LNCAP (cell line): Measurements from ENCODE around the gene TCF7L1.

Experiments used
- TF ChIP-seq, protein P1 (sequence below): fragments of 450-650 bp; IDR thresholded peaks from 2 replicates; pipeline ENCODE4 v1.5.1; 2017; ENCODE audit warnings: mild to moderate bottlenecking

The TCF7L1 gene

DNA sequence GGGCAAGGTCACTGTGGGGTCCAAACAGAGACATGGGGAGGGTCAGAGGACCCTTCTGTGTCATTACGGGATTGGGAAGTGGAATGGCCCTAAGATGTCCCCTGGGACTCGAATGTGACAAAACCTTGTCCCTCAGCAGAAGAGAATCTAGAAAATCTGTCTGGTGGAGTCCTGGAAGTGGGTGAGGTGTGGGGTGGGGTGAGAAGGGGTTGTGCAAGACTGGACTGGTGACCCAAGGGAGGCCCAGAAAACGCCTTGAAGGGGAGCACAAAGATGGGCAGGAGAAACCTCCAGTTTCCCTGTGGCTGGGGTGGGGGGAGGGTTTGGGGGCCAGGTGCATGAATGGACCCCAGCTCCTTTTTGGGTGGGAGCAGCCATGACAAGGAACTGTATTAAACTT is 79.6 kb downstream of the TCF7L1 start:
- TF ChIP-seq, protein P1, sequence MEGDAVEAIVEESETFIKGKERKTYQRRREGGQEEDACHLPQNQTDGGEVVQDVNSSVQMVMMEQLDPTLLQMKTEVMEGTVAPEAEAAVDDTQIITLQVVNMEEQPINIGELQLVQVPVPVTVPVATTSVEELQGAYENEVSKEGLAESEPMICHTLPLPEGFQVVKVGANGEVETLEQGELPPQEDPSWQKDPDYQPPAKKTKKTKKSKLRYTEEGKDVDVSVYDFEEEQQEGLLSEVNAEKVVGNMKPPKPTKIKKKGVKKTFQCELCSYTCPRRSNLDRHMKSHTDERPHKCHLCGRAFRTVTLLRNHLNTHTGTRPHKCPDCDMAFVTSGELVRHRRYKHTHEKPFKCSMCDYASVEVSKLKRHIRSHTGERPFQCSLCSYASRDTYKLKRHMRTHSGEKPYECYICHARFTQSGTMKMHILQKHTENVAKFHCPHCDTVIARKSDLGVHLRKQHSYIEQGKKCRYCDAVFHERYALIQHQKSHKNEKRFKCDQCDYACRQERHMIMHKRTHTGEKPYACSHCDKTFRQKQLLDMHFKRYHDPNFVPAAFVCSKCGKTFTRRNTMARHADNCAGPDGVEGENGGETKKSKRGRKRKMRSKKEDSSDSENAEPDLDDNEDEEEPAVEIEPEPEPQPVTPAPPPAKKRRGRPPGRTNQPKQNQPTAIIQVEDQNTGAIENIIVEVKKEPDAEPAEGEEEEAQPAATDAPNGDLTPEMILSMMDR = no peak

DNA sequence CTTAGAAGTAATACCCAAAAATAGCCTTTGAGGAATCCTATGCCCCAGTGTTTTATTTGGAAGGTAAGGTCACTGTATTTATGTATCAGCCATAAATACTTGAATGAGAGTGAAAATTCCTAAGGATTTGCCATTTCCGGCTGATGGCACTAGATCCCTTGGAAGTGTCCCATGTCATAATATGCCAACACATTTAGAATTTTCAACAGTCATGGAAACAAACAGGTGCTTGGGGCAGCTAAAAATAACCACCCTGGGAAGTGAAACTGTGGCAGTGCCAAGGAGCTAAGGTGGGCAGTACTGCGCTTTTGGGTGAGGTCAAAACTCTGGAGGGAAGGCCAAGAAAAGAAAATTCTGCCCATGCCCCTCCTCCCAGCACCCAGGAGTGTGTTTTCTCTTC is 80.2 kb downstream of the TCF7L1 start:
- TF ChIP-seq, protein P1 = no peak

DNA sequence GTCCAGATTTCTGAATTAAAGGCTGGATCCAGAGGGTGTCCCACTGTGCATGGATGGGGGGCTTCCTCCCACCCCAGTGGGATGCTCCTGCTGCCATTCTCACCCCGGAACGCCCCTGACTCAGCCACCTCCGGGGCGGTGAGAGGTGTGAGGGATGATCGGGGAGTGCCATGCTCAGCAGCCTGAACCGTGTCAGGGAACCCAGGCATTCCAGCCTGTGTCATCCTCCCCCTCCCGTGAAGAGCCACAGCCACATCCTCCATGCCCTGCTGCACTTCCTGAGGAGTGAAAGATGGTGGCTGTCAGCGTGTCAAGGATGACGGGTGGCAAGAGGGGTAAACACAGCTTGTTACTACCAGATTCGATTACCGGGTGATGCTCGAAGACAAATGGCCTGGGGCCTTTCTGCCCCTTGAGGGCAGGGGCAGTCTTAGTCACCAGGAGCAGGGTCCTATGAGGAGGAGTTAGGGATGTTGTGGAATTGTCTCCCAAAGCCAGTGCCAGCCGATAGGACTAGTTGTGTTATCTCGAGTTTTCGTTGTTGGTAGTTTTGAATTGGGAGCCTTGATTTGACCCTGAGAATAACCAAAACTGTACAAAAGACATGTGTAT is 80.8 kb downstream of the TCF7L1 start:
- TF ChIP-seq, protein P1 = no peak

DNA sequence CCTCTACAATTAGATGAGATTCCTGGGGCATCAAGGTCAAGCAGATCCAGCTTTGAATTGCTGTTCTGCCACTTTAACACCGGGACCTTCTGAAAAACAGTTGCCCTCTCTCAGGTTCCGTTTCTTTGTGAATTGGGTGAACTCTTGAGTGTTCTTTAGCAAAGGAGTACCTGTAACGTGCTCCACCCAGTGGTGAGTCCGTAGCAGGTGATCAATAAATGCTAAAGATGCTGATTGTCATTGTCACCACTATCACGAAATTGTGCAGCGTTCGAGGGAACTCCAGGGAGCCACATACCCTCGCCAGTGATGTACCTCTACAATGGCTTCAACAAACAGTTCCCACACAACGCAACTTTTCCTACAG is 81.9 kb downstream of the TCF7L1 start:
- TF ChIP-seq, protein P1 = peak; percentile 44; the same call in 1 of the 2 replicates

DNA sequence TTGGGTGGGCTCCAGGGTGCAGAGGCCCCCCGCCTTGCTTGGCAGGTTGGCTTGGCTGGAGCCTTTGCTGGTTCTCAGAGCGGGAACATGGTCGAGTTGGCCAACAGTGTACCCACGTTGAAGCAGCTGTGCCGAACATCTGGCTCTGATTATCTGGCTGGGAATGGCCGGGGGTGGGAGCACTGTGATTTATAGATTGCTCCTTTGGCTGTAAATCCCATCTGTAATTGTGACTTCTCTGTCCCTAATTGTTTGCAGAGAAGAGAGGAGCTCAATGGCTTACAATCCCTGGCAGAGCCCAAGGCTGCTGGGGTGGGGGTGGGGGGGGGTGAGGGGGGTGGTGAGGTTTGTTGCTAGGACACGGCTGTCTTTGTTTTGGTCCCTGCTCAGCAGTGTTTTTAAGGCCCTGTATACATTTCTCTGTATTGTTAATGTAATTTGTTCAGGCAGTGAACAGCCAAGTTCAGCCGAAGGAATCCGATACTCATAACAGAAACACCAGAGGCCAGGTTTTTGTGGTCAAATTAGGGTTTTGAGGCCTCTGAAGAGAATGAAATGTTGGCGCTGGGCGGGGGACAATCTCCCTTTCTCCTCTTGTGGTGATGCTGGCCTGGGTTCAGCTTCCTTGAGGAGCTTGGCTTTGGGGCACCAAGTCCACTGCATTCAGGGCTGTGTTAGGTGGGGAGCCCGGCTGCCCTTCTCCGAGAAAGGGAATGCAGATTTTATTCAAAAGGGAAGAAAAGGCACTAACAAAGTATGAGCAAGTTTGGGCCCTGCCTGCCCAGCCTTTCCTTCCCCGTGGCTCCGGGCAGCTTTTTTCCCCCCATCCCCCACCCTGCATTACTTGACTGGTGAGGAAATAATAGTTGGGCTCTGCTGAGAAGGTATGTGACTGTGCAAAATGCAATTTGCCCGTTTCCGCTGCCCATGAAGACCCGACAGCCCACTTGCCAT is 82.5 kb downstream of the TCF7L1 start:
- TF ChIP-seq, protein P1 = no peak

DNA sequence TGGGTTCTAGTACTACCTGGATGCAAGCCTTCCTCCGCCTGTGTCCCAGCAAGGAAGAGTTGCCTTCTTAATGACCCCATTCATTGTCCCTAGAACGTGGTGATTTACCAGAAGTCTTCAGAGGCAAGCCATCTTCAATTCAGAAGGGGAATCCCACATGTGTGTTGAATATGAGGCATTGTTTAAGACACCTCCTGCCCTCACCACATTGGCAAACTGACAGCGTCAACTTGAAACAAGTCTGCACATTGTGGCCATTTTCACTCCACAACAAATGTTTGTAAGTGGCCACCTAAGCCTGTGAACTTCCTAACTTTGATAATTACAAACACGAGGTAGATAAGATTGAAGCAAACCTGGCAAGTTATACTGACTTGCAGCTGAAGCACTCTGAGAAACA is 83.7 kb downstream of the TCF7L1 start:
- TF ChIP-seq, protein P1 = no peak

DNA sequence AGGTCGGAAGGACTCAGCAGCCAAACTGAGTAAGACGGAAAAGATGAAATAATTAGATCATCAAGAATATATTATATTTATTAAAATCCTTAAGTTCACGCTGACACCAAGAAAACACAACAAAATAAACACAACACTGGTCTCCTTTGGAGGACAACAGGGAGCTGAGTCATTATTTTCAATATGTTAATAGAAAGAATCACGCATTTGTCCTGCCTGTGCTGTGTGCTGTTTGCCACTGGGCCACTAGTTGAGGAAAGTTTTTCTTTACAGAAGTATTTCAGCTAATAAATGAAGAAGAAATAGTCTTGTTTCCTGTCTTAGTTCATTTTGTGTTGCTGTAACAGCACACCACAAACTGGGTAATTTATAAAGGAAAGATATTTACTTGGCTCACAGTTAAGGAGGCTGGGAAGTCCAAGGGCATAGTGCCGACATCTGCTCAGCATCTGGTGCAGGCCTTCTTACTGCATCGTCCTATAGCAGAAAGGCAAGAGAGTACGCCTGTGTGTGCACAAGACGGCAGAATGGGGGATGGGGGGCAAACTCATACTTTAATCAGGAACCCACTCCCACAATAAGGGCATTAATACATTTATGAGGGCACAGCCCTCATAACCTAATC is 88.0 kb downstream of the TCF7L1 start:
- TF ChIP-seq, protein P1 = no peak
